WI38 (cell line): ENCODE measurements around the gene TBC1D24.

Experiments used
- H3K4me3 ChIP-seq: 2 replicates; pipeline ENCODE4 v1.5.1; 2011; ENCODE audit warnings: low read depth, mild to moderate bottlenecking, control low read depth, low read length
- TF ChIP-seq, protein P1 (sequence below): IDR thresholded peaks from 2 replicates; pipeline ENCODE4 v1.5.1; 2012; ENCODE audit warnings: low read depth, mild to moderate bottlenecking, control low read depth, low read length

TBC1D24 gene

DNA sequence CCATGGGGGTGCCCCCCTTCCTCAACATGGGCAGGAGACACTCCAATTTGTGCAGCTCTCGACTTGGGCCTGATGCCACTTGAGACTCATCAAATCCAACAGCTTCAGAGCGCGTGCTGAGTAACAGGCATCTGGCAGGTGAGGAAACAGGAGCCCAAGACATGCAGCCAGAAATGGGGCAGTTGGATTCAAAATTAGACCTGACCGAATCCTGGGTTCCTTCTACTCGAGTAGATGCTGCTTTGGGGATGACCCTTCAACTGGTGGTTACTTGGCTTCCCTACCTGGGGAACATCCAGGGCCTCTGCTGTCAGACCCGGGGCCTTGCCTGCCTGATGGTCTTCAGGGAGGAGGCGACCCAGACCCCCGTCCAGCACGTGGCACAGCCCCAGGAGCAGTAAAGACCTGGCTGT, 4.3 kb upstream of the TBC1D24 start:
- TF ChIP-seq, protein P1, sequence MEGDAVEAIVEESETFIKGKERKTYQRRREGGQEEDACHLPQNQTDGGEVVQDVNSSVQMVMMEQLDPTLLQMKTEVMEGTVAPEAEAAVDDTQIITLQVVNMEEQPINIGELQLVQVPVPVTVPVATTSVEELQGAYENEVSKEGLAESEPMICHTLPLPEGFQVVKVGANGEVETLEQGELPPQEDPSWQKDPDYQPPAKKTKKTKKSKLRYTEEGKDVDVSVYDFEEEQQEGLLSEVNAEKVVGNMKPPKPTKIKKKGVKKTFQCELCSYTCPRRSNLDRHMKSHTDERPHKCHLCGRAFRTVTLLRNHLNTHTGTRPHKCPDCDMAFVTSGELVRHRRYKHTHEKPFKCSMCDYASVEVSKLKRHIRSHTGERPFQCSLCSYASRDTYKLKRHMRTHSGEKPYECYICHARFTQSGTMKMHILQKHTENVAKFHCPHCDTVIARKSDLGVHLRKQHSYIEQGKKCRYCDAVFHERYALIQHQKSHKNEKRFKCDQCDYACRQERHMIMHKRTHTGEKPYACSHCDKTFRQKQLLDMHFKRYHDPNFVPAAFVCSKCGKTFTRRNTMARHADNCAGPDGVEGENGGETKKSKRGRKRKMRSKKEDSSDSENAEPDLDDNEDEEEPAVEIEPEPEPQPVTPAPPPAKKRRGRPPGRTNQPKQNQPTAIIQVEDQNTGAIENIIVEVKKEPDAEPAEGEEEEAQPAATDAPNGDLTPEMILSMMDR, result no peak
- H3K4me3 ChIP-seq, result no peak overlapping the region

DNA sequence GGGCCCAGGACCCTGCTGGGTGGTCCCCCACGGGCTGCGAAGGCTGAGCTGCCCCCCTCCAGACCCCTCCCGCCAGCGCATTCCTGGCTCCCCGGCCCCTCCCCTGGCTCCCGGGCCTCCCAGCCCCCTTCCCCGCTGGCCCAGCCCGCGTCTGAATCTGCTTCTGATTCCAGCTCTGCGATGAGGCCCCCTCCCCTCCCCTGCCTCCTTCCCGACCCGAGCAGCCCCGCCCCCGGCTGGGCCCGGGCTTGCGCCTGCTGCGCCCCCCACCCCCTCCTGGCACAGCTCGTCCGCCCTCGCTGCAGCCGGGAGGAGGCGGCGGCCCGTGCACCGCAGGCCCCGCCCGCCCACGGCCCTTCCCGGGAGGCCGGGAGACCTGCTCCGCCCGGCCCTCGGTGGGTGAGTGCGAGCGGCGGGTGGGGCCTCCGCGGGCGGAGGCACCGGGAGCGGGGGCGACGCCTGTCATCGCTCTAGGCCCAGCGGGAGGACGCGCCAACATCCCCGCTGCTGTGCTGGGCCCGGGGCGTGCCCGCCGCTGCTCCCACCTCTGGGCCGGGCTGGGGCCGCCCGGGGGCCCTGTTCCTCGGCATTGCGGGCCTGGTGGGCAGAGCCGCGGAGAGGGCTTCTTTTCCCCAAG, 3.8 kb upstream of the TBC1D24 start, which contains the start of gene NTN3:
NTN3 (plus strand) TSS at position 282 of the 637 bp plus-strand sequence. CDS start 405 bp downstream, outside the sequence.
- H3K4me3 ChIP-seq, result 0 out of 2 replicates have a peak within 1 kb of the TSS, but pooled peaks have one; percentile 17
- TF ChIP-seq, protein P1, result no peak

DNA sequence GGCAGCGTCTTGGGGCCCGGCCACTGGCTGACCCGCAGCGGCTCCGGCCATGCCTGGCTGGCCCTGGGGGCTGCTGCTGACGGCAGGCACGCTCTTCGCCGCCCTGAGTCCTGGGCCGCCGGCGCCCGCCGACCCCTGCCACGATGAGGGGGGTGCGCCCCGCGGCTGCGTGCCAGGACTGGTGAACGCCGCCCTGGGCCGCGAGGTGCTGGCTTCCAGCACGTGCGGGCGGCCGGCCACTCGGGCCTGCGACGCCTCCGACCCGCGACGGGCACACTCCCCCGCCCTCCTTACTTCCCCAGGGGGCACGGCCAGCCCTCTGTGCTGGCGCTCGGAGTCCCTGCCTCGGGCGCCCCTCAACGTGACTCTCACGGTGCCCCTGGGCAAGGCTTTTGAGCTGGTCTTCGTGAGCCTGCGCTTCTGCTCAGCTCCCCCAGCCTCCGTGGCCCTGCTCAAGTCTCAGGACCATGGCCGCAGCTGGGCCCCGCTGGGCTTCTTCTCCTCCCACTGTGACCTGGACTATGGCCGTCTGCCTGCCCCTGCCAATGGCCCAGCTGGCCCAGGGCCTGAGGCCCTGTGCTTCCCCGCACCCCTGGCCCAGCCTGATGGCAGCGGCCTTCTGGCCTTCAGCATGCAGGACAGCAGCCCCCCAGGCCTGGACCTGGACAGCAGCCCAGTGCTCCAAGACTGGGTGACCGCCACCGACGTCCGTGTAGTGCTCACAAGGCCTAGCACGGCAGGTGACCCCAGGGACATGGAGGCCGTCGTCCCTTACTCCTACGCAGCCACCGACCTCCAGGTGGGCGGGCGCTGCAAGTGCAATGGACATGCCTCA, 3.1 kb upstream of the TBC1D24 start:
- TF ChIP-seq, protein P1, result no peak
- H3K4me3 ChIP-seq, result 0 out of 2 replicates have a peak overlapping the region, but pooled peaks have one; percentile 17

DNA sequence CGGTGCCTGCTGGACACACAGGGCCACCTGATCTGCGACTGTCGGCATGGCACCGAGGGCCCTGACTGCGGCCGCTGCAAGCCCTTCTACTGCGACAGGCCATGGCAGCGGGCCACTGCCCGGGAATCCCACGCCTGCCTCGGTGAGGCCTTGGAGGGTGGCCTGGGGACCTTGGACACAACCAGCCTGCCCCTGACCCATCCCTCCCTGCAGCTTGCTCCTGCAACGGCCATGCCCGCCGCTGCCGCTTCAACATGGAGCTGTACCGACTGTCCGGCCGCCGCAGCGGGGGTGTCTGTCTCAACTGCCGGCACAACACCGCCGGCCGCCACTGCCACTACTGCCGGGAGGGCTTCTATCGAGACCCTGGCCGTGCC, 2.5 kb upstream of the TBC1D24 start:
- TF ChIP-seq, protein P1, result no peak
- H3K4me3 ChIP-seq, result no peak overlapping the region

DNA sequence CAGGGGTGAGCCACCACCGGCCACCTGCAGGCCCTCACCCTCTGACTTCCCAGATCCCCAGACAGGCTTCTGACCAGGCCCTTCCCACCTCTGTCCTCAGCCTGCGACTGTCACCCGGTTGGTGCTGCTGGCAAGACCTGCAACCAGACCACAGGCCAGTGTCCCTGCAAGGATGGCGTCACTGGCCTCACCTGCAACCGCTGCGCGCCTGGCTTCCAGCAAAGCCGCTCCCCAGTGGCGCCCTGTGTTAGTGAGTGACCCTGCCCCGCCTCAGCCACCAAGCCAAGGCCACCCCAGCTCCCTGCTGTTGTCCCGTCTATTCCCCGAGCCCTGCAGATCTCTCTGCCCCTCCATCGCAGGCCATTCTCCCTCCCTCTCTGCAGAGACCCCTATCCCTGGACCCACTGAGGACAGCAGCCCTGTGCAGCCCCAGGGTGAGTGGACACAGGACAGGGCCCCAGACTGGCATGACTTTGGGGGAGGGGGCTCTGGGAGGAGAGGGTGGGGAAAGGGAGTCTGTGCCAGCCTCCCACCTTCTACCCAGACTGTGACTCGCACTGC, 2.0 kb upstream of the TBC1D24 start:
- no peak overlapping the region; the same call in 1 of the 2 replicates for H3K4me3 ChIP-seq
- TF ChIP-seq, protein P1, result no peak

DNA sequence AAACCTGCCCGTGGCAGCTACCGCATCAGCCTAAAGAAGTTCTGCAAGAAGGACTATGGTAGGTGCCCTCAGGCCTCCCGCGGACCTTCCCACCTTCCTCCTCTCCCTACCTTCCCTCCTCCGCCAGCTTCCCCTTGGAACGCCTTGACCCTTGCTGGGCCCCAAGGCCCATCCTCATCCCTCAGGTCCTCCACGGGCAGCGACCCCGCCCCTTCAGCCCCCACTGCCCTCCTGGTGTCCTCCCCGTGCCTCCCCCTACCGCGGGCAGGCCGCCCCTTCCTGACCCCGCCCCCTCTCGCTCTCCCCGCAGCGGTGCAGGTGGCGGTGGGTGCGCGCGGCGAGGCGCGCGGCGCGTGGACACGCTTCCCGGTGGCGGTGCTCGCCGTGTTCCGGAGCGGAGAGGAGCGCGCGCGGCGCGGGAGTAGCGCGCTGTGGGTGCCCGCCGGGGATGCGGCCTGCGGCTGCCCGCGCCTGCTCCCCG, 1.4 kb upstream of the TBC1D24 start:
- TF ChIP-seq, protein P1, result no peak
- peak overlapping the region; percentile 20; the same call in 1 of the 2 replicates for H3K4me3 ChIP-seq
